ENCODE data around the gene DNAJA4.

GRCh38 chr15:78306176-78306774, 41.9 kb downstream of the DNAJA4 start:
- TF ChIP-seq EZH2 (IDR thresholded peaks at IDR 0.05; ENCODE audit: borderline replicate concordance, low read depth, low read length, severe bottlenecking): no peak
- TF ChIP-seq CTCF (IDR thresholded peaks at IDR 0.05; ENCODE audit: borderline replicate concordance, extremely low read depth, low read length, poor library complexity, severe bottlenecking): no peak

Data from DND-41 (cell line).